Spleen (tissue), 7 donors: ENCODE measurements around the gene ESM1.

ENCODE experiments used
- CTCF ChIP-seq, 11 experiments: fragments of 200-600 bp in 7 of 11; fragments of 450-650 bp in 4 of 11; sonication (generic) in 4 of 11; IDR thresholded peaks in 8 of 11; conservative IDR thresholded peaks in 3 of 11; 1 replicate in 7 of 11; 2 replicates in 4 of 11; pipeline versions ENCODE4 v1.4.0 to v1.8.0; 2016 to 2021; ENCODE audit warnings: antibody characterized with exemption in 11 of 11, inconsistent platforms in 4 of 11, mild to moderate bottlenecking in 1 of 11
- POLR2A ChIP-seq, 3 donors: fragments of 450-650 bp; IDR thresholded peaks; one replicate each; pipeline ENCODE4 v1.5.1; 2017; ENCODE audit warnings: antibody characterized with exemption in 3 of 3, mild to moderate bottlenecking in 1 of 3
- donor health status: DM: no; HTN: no; CAD: no; lungs with moderate emphysema.
- donor health status: DM: no; HTN: no; CAD: no.
- donor health status: DM: no; HTN: no; CAD: no.

DNA sequence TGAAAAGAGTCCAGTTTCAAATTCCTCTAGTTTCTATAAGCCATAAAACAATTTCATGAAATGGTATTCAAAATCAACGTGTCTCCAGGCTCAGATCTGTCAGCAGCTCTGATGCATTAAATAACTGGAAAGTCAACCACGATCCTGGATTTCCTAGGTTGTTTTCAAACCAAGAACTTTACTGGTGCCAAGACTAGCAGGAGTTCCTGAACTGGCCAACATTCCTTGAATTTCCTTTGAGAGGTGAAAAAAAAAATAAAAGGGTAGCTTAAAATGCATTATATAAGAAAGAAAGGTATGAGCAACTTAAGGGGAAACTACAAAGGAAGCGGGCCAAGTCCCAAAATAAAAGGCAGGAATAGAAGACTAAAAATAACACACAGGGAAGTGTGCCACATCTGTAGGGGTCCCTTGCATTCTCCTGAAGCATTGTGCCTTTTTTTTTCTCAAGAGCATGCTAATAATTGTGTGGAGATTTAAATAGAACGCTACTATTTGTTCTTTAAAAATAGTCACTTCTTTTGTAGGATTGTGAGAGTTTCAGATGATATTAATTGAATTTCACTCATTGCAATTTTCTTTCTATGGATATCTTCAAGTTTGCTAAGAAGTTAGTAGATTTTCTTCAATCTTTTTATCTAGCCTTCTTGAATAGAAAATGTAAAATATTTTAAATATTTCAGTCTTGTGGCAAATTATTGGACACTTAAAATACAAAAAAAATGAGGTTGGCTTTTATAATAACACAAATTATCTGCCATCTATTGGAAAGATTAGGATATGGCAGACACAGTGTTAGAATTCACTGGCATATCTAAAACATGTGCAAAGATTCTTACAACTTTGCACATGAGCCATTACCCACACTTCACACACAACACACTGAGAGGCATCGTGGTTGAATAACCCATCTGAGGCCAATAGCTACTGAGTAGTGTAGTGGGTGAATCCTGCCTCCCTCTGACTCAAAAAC is 15.3 kb downstream of the ESM1 start:
- TF ChIP-seq POLR2A (IDR thresholded peaks at IDR 0.05) (no peak), CTCF (IDR thresholded peaks at IDR 0.05 in 8 of 11, conservative IDR thresholded peaks at IDR 0.05 in 3 of 11) (no peak)
